Trophoblast cell (in vitro differentiated cells and primary cell): ENCODE measurements around the gene USP35.

Source experiments
- DNase-seq, 2 donors: peaks; one replicate each; pipeline ENCODE4 v3.0.0-alpha.2; 2016
- H2AFZ ChIP-seq: 2 replicates; pipeline ENCODE4 v1.6.1; 2013; ENCODE audit warnings: low read length, moderate library complexity, mild to moderate bottlenecking; ENCODE audit not compliant: insufficient read depth, poor library complexity
- H2AK5ac ChIP-seq: 2 replicates; pipeline ENCODE4 v1.6.1; 2013; ENCODE audit warnings: mild to moderate bottlenecking, low read length
- H2BK120ac ChIP-seq: 2 replicates; pipeline ENCODE4 v1.6.1; 2013; ENCODE audit warnings: low read length, mild to moderate bottlenecking, moderate library complexity; ENCODE audit not compliant: insufficient read depth, poor library complexity
- H2BK12ac ChIP-seq: 2 replicates; pipeline ENCODE4 v1.6.1; 2013; ENCODE audit warnings: mild to moderate bottlenecking, low read length, moderate library complexity
- H2BK5ac ChIP-seq: 2 replicates; pipeline ENCODE4 v1.6.1; 2013; ENCODE audit warnings: low read length, low read depth, moderate library complexity, mild to moderate bottlenecking; ENCODE audit not compliant: poor library complexity
- H3K14ac ChIP-seq: 2 replicates; pipeline ENCODE4 v1.6.1; 2013; ENCODE audit warnings: mild to moderate bottlenecking, low read length
- H3K18ac ChIP-seq: 2 replicates; pipeline ENCODE4 v1.6.1; 2013; ENCODE audit warnings: mild to moderate bottlenecking, low read length
- H3K23ac ChIP-seq: 2 replicates; pipeline ENCODE4 v1.6.1; 2013; ENCODE audit warnings: low read length
- H3K27ac ChIP-seq: 2 replicates; pipeline ENCODE4 v1.5.1; 2013; ENCODE audit warnings: low read depth, mild to moderate bottlenecking, inconsistent platforms, low read length, moderate library complexity
- H3K27me3 ChIP-seq: 2 replicates; pipeline ENCODE4 v1.6.1; 2013; ENCODE audit warnings: inconsistent platforms, mild to moderate bottlenecking, low read length, moderate library complexity; ENCODE audit not compliant: insufficient read depth
- H3K36me3 ChIP-seq, 2 experiments: 1 replicate in 1 of 2; 2 replicates in 1 of 2; pipeline ENCODE4 v1.6.1; 2013; ENCODE audit warnings: low read length in 2 of 2, mild to moderate bottlenecking in 2 of 2, moderate library complexity in 1 of 2; ENCODE audit not compliant: insufficient read depth in 2 of 2, control insufficient read depth in 1 of 2
- H3K4ac ChIP-seq: 2 replicates; pipeline ENCODE4 v1.6.1; 2013; ENCODE audit warnings: low read depth, mild to moderate bottlenecking, low read length, moderate library complexity
- H3K4me1 ChIP-seq, 2 experiments: 1 replicate in 1 of 2; 2 replicates in 1 of 2; pipeline ENCODE4 v1.6.1; 2013; ENCODE audit warnings: low read length in 2 of 2, mild to moderate bottlenecking in 2 of 2, moderate library complexity in 1 of 2; ENCODE audit not compliant: insufficient read depth in 2 of 2, control insufficient read depth in 1 of 2
- H3K4me2 ChIP-seq: 2 replicates; pipeline ENCODE4 v1.6.1; 2013; ENCODE audit warnings: inconsistent platforms, mild to moderate bottlenecking, low read length, moderate library complexity
- H3K4me3 ChIP-seq: 2 replicates; pipeline ENCODE4 v1.5.1; 2013; ENCODE audit warnings: mild to moderate bottlenecking, low read depth, low read length, inconsistent platforms
- H3K79me1 ChIP-seq: one replicate; pipeline ENCODE4 v1.6.1; 2013; ENCODE audit warnings: low read length
- H3K79me2 ChIP-seq: 2 replicates; pipeline ENCODE4 v1.6.1; 2013; ENCODE audit warnings: low read length, mild to moderate bottlenecking; ENCODE audit not compliant: control insufficient read depth, insufficient read depth, poor library complexity
- H3K9ac ChIP-seq: 2 replicates; pipeline ENCODE4 v1.6.1; 2013; ENCODE audit warnings: mild to moderate bottlenecking, low read length
- H3K9me3 ChIP-seq: 2 replicates; pipeline ENCODE4 v1.6.1; 2013; ENCODE audit warnings: low read depth, mild to moderate bottlenecking, control low read depth, inconsistent platforms, low read length; ENCODE audit not compliant: insufficient read depth
- H4K12ac ChIP-seq: 2 replicates; pipeline ENCODE4 v1.6.1; 2013; ENCODE audit warnings: low read depth, mild to moderate bottlenecking, low read length, moderate library complexity
- H4K8ac ChIP-seq: 2 replicates; pipeline ENCODE4 v1.6.1; 2013; ENCODE audit warnings: low read depth, mild to moderate bottlenecking, low read length, moderate library complexity
- H4K91ac ChIP-seq: one replicate; pipeline ENCODE4 v1.6.1; 2013; ENCODE audit warnings: low read depth, mild to moderate bottlenecking, low read length, moderate library complexity
- WGBS: extraction: QIAGEN DNeasy Blood & Tissue Kit; methylation state at CpG from one replicate; pipeline ENCODE4 v1.1.7; 2013; ENCODE audit warnings: missing lambda C conversion rate; ENCODE audit not compliant: insufficient read length, insufficient coverage; ENCODE audit errors: extremely low coverage; 5-methylcytosine and 5-hydroxymethylcytosine counted together

USP35 gene

GRCh38 chr11:78210000-78210608 is 21.4 kb downstream of the USP35 start:
- Histone ChIP-seq H3K14ac (no peak overlapping the region), H3K18ac (no peak overlapping the region), H2BK5ac (no peak overlapping the region), H3K27me3 (no peaks in the 10 kb centered on the region), H4K8ac (no peak overlapping the region), H3K23ac (no peak overlapping the region), H3K4me2 (no peak overlapping the region), H3K4me1 (peaks cover 0 to 7% of the 10 kb centered on the region in 2 experiments), H2AK5ac (no peak overlapping the region), H2BK120ac (no peak overlapping the region), H3K27ac (no peak overlapping the region), H3K4ac (no peak overlapping the region), H3K4me3 (no peak overlapping the region), H2AFZ (no peak overlapping the region), H3K9me3 (no peaks in the 10 kb centered on the region), H2BK12ac (no peak overlapping the region), H3K79me2 (peaks cover 2% of the 10 kb centered on the region), H3K79me1 (no peaks in the 10 kb centered on the region), H4K91ac (no peak overlapping the region), H3K9ac (no peak overlapping the region), H3K36me3 (peaks cover 70 to 76% of the 10 kb centered on the region in 2 experiments), H4K12ac (no peak overlapping the region)
- DNase-seq, result no peak
- no CpG with 5 or more reads among the region's 31 CpGs for WGBS

GRCh38 chr11:78211565-78211964 is 22.8 kb downstream of the USP35 start:
- Histone ChIP-seq H3K4ac (no peak overlapping the region), H3K27me3 (no peaks in the 10 kb centered on the region), H2AFZ (no peak overlapping the region), H3K4me2 (no peak overlapping the region), H3K4me3 (no peak overlapping the region), H2AK5ac (no peak overlapping the region), H2BK5ac (no peak overlapping the region), H3K4me1 (peaks cover 0 to 7% of the 10 kb centered on the region in 2 experiments), H3K79me2 (peaks cover 2% of the 10 kb centered on the region), H3K36me3 (peaks cover 73 to 78% of the 10 kb centered on the region in 2 experiments), H4K8ac (no peak overlapping the region), H2BK12ac (no peak overlapping the region), H3K9ac (no peak overlapping the region), H2BK120ac (no peak overlapping the region), H3K23ac (no peak overlapping the region), H4K91ac (no peak overlapping the region), H3K9me3 (no peaks in the 10 kb centered on the region), H3K18ac (no peak overlapping the region), H4K12ac (no peak overlapping the region), H3K27ac (no peak overlapping the region), H3K79me1 (no peaks in the 10 kb centered on the region), H3K14ac (no peak overlapping the region)
- WGBS, result no CpG with 5 or more reads among the region's 5 CpGs
- DNase-seq, result no peak

- Histone ChIP-seq H3K79me1 (no peaks in the 10 kb centered on the region), H4K12ac (no peak overlapping the region), H3K4me3 (no peak overlapping the region), H3K9ac (no peak overlapping the region), H3K23ac (no peak overlapping the region), H2AFZ (no peak overlapping the region), H3K9me3 (peaks cover 3% of the 10 kb centered on the region), H3K14ac (no peak overlapping the region), H2BK120ac (no peak overlapping the region), H3K79me2 (no peaks in the 10 kb centered on the region), H2BK12ac (no peak overlapping the region), H4K91ac (no peak overlapping the region), H3K4me1 (peaks cover 0 to 7% of the 10 kb centered on the region in 2 experiments), H3K18ac (no peak overlapping the region), H3K4me2 (no peak overlapping the region), H3K36me3 (peaks cover 69 to 77% of the 10 kb centered on the region in 2 experiments), H3K27ac (no peak overlapping the region), H3K27me3 (no peaks in the 10 kb centered on the region), H2BK5ac (no peak overlapping the region), H4K8ac (no peak overlapping the region), H3K4ac (no peak overlapping the region), H2AK5ac (no peak overlapping the region)
- WGBS, result no CpG with 5 or more reads among the region's 11 CpGs
- DNase-seq, result no peak
Observed at GRCh38 chr11:78212586-78213371, 24.1 kb downstream of the USP35 start.

DNA sequence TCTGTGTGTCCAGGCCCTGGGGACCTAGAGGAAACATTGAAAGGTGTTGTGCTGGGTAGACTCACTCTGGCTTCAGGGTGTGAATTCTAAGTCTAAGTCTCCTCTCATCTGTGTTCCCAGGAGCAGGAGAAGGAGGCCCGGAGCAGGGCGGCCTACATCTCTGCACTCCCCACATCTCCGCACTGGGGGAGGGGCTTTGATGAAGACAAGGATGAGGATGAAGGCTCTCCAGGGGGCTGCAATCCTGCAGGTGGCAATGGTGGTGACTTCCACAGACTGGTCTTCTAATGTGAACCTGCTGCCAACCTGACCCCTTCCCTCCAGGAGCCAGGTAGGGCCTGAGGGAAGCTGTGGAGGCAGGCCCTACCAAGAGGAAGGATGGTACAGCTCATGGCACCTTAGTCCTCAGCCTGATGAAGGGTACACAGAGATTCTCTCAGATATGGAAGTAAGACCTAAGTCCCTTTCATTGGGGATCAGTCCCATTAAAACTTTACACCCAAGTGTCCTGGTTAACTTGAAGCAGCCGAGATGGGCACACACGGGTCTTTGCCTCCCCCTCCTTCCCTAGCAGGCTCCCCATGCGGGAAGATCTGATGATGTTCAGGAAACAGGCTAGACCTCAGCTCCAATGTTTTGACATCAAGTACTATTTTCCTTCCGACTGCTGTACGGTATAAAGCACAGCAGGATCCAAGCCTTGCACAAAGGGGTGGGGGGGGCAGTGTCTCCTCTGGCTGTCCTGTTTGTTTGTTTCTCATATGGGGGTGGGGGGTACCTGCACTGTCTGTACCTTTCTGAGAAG is 25.0 kb downstream of the USP35 start:
- Histone ChIP-seq H4K12ac (no peak overlapping the region), H3K79me2 (no peaks in the 10 kb centered on the region), H4K8ac (no peak overlapping the region), H3K18ac (no peak overlapping the region), H3K4me3 (no peak overlapping the region), H3K27me3 (no peaks in the 10 kb centered on the region), H3K27ac (no peak overlapping the region), H2AFZ (no peak overlapping the region), H2AK5ac (no peak overlapping the region), H3K36me3 (peaks cover 69 to 77% of the 10 kb centered on the region in 2 experiments), H2BK120ac (no peak overlapping the region), H3K14ac (no peak overlapping the region), H3K23ac (no peak overlapping the region), H3K9me3 (peaks cover 5% of the 10 kb centered on the region), H4K91ac (no peak overlapping the region), H3K4ac (no peak overlapping the region), H3K9ac (no peak overlapping the region), H2BK12ac (no peak overlapping the region), H3K4me2 (no peak overlapping the region), H3K4me1 (peaks cover 0 to under 1% of the 10 kb centered on the region in 2 experiments), H2BK5ac (no peak overlapping the region), H3K79me1 (no peaks in the 10 kb centered on the region)
- DNase-seq, result no peak
- WGBS, result no CpG with 5 or more reads among the region's 8 CpGs
